ENCODE results near the gene LBP. TPM values are rescaled to one million over a fixed set of nuclear protein-coding genes. Genes with fewer than 3 reads are reported as not detected.
A peak's percentile ranks its signal among the peaks of the same experiment; 100 is the strongest.

Gene LBP
- total RNA-seq, 1 donor from 2014 or later = not detected

DNA sequence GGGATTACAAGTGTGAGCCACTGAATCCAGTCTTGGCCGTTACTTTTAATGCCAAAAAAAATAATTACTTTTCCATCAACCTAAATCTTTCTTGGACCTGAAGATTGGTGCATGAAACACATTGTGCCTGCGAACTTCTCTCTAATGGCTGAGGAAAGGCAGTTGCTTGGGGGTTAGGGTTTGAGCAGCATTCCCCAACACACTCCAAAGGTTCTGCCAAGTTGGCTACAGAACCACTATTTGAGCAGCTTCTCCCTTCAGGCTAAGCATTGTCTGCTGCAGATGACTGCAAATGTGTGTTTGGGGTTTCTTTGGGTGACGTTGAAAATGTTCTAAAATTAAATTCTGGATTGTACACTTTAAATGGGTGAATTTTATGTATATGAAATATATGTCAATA, 6.3 kb upstream of the LBP start:
- Mint-ChIP-seq H3K9me3 (ENCODE audit: unreplicated experiment) (peaks cover 4% of the 10 kb centered on the region), H3K36me3 (ENCODE audit: unreplicated experiment) (peaks cover 5% of the 10 kb centered on the region), H3K27ac (ENCODE audit: unreplicated experiment) (no peak overlapping the region), H3K4me3 (ENCODE audit: unreplicated experiment) (no peak overlapping the region), H3K27me3 (ENCODE audit: unreplicated experiment) (peaks cover 10% of the 10 kb centered on the region), H3K4me1 (ENCODE audit: low read depth, unreplicated experiment) (peaks cover 17% of the 10 kb centered on the region)
- DNase-seq = no peak
- TF ChIP-seq, protein P1, sequence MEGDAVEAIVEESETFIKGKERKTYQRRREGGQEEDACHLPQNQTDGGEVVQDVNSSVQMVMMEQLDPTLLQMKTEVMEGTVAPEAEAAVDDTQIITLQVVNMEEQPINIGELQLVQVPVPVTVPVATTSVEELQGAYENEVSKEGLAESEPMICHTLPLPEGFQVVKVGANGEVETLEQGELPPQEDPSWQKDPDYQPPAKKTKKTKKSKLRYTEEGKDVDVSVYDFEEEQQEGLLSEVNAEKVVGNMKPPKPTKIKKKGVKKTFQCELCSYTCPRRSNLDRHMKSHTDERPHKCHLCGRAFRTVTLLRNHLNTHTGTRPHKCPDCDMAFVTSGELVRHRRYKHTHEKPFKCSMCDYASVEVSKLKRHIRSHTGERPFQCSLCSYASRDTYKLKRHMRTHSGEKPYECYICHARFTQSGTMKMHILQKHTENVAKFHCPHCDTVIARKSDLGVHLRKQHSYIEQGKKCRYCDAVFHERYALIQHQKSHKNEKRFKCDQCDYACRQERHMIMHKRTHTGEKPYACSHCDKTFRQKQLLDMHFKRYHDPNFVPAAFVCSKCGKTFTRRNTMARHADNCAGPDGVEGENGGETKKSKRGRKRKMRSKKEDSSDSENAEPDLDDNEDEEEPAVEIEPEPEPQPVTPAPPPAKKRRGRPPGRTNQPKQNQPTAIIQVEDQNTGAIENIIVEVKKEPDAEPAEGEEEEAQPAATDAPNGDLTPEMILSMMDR (IDR thresholded peaks at IDR 0.05; ENCODE audit: partially characterized antibody, unreplicated experiment) = no peak

DNA sequence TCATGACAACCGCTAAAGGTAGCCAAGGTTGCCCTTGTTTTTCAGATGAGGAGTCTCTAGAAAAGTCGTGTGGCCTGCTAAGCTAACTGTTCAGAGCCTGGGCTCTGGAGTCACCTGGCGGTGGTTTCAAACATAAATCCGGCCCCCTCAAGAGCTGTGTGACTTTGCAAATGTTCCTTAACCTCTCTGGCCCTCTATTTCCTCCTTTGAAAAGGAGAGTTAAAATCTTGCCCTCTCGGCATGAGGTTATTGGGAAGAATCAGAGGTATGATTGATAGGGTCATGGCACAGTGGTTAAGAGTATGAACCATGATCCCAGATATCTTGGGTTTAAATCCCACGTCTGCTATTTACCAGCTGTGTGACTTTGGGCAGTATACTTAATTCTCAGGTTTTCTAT, 5.6 kb upstream of the LBP start:
- Mint-ChIP-seq H3K9me3 (ENCODE audit: unreplicated experiment) (peaks cover 4% of the 10 kb centered on the region), H3K27ac (ENCODE audit: unreplicated experiment) (no peak overlapping the region), H3K4me3 (ENCODE audit: unreplicated experiment) (no peak overlapping the region), H3K4me1 (ENCODE audit: low read depth, unreplicated experiment) (peaks cover 17% of the 10 kb centered on the region), H3K27me3 (ENCODE audit: unreplicated experiment) (peaks cover 10% of the 10 kb centered on the region), H3K36me3 (ENCODE audit: unreplicated experiment) (peaks cover 5% of the 10 kb centered on the region)
- DNase-seq = no peak
- TF ChIP-seq, protein P1 (IDR thresholded peaks at IDR 0.05; ENCODE audit: partially characterized antibody, unreplicated experiment) = no peak

DNA sequence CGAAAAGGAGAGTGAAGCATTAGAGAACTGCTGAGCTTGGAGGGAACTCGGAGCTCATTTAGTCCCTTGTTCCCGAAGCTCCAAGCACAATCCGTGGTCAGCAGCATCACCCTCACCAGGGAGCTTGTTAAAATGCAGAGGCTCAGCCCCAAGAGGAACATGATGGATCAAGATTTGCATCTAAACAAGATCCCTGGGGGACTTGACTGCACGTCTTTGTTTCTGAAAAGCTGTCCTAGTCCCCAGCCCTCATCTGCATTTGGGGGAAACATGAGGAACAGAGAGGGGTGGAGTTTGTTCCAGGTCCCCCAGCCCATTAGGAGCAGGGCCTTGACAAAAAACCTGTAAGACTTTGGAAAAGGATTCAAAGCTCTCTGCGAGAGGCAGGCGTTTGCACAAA, 4.1 kb upstream of the LBP start:
- Mint-ChIP-seq H3K4me1 (ENCODE audit: low read depth, unreplicated experiment) (peaks cover 17% of the 10 kb centered on the region), H3K9me3 (ENCODE audit: unreplicated experiment) (peaks cover 4% of the 10 kb centered on the region), H3K27ac (ENCODE audit: unreplicated experiment) (no peak overlapping the region), H3K27me3 (ENCODE audit: unreplicated experiment) (peaks cover 6% of the 10 kb centered on the region), H3K4me3 (ENCODE audit: unreplicated experiment) (peak overlapping the region; percentile 56), H3K36me3 (ENCODE audit: unreplicated experiment) (peaks cover 5% of the 10 kb centered on the region)
- TF ChIP-seq, protein P1 (IDR thresholded peaks at IDR 0.05; ENCODE audit: partially characterized antibody, unreplicated experiment) = no peak
- DNase-seq = no peak

DNA sequence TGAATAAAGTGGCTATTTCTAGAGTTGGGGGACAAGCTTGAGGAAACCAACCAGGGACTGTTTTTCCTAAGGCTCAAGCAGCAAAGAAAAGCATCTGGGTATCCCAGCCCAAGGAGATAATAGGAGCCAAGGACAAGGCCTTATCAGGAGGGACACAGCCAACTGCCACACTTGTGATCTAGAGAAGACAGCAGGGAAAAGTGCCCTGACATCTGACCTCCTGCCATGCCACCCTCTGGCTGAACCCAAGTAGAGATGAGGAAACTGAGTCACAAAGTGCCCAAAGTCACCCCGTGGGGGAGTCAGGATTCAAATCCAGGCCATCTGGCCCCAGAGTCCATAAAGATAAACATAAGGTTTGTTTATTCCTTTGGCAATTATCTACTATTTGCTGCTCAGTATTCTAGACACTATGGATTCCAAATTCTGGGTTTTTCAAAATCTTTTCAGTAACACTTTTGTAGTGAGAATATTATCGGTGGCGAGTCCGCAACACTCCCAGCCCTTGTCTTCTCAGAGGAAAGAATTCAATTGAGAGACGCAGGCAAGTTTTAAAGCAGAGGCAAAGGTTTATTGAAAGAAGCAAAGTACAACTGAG, 3.5 kb upstream of the LBP start:
- Mint-ChIP-seq H3K27me3 (ENCODE audit: unreplicated experiment) (peaks cover 4% of the 10 kb centered on the region), H3K4me1 (ENCODE audit: low read depth, unreplicated experiment) (peaks cover 20% of the 10 kb centered on the region), H3K27ac (ENCODE audit: unreplicated experiment) (no peak overlapping the region), H3K4me3 (ENCODE audit: unreplicated experiment) (no peak overlapping the region), H3K36me3 (ENCODE audit: unreplicated experiment) (peaks cover 5% of the 10 kb centered on the region), H3K9me3 (ENCODE audit: unreplicated experiment) (peaks cover 4% of the 10 kb centered on the region)
- TF ChIP-seq, protein P1 (IDR thresholded peaks at IDR 0.05; ENCODE audit: partially characterized antibody, unreplicated experiment) = no peak
- DNase-seq = no peak

DNA sequence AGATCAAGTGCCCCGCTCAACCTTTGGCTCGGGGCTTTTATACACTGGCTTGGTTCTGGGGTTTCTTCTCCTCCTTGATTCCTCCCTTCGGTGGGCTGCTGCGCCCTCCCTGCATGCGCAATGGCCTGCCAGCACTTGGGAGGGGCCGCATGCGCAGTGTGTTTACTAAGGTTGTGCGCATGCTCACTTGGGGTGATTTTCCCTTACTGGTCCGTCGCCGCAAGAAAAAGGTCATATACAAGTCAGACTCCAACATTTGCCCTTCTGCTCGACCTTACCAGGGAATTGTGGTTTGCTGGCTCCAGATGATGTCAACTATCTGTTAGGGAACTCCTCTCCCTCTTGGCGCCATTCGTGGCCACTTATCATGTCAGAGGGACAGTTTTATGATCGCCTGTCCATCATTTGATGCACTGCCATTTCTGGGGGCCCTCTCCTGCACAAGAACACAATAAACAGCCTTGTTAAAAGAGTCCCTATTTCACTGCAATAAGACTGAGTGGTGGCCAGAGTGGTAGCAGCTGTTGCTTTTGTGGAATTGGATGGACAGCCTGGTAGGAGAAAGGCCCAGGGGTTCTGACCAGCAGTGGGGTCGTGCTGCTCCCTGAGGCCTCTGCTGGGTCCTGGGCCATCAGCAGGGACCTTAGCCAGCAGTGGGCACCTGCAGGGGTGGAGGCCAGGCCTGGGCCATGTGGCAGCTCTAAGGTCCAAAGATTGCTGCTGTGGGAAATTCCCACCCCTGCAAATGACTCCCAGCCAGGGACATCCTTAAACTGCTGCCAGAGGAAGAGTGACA, 2.8 kb upstream of the LBP start:
- no peak overlapping the region for H3K4me3 Mint-ChIP-seq (ENCODE audit: unreplicated experiment)
- TF ChIP-seq, protein P1 (IDR thresholded peaks at IDR 0.05; ENCODE audit: partially characterized antibody, unreplicated experiment) = no peak
- peaks cover 21% of the 10 kb centered on the region for H3K4me1 Mint-ChIP-seq (ENCODE audit: low read depth, unreplicated experiment)
- H3K9me3 Mint-ChIP-seq (ENCODE audit: unreplicated experiment) = no peaks in the 10 kb centered on the region
- DNase-seq = no peak
- H3K27ac Mint-ChIP-seq (ENCODE audit: unreplicated experiment) = peak overlapping the region; percentile 68
- no peaks in the 10 kb centered on the region for H3K36me3 Mint-ChIP-seq (ENCODE audit: unreplicated experiment)
- no peaks in the 10 kb centered on the region for H3K27me3 Mint-ChIP-seq (ENCODE audit: unreplicated experiment)
